HEK293 (cell line): ENCODE data around the gene MED20.

Source experiments
- HOXC10 ChIP-seq: sonication (generic); formaldehyde crosslinking; IDR thresholded peaks from 2 replicates; pipeline ENCODE4 v1.8.1; 2023; ENCODE audit warnings: mild to moderate bottlenecking, missing genetic modification reagents
- MEIS1 ChIP-seq: sonication (generic); formaldehyde crosslinking; IDR thresholded peaks from 2 replicates; pipeline ENCODE4 v1.8.1; 2022; ENCODE audit warnings: missing genetic modification reagents, mild to moderate bottlenecking, borderline replicate concordance
- SCRT1 ChIP-seq: fragments of 450-650 bp; formaldehyde crosslinking; IDR thresholded peaks from 2 replicates; pipeline ENCODE4 v1.5.1; 2016; ENCODE audit warnings: missing biosample characterization, missing genetic modification characterization, borderline replicate concordance
- ZBTB7A ChIP-seq: fragments of 450-650 bp; formaldehyde crosslinking; IDR thresholded peaks from 2 replicates; pipeline ENCODE4 v1.5.1; 2016; ENCODE audit warnings: low read depth, missing biosample characterization, missing genetic modification characterization
- ZNF214 ChIP-seq: fragments of 450-650 bp; formaldehyde crosslinking; IDR thresholded peaks from 2 replicates; pipeline ENCODE4 v1.5.1; 2017; ENCODE audit warnings: missing biosample characterization, mild to moderate bottlenecking, missing genetic modification characterization, borderline replicate concordance
- ZNF223 ChIP-seq: fragments of 450-650 bp; formaldehyde crosslinking; IDR thresholded peaks from 2 replicates; pipeline ENCODE4 v1.5.1; 2016; ENCODE audit warnings: missing biosample characterization, missing genetic modification characterization
- ZNF335 ChIP-seq: fragments of 450-650 bp; formaldehyde crosslinking; conservative IDR thresholded peaks from 2 replicates; pipeline ENCODE4 v1.5.1; 2016; ENCODE audit warnings: missing biosample characterization, missing genetic modification characterization
- ZNF341 ChIP-seq: fragments of 450-650 bp; formaldehyde crosslinking; IDR thresholded peaks from 2 replicates; pipeline ENCODE4; 2016; ENCODE audit warnings: low read depth, missing biosample characterization, missing genetic modification characterization
- ZNF366 ChIP-seq: fragments of 450-650 bp; formaldehyde crosslinking; conservative IDR thresholded peaks from 2 replicates; pipeline ENCODE4 v1.5.1; 2016; ENCODE audit warnings: missing biosample characterization, missing genetic modification characterization
- ZNF433 ChIP-seq: fragments of 450-650 bp; formaldehyde crosslinking; IDR thresholded peaks from 2 replicates; pipeline ENCODE4 v1.5.1; 2016; ENCODE audit warnings: missing biosample characterization, missing genetic modification characterization, low read depth
- ZNF510 ChIP-seq: fragments of 450-650 bp; formaldehyde crosslinking; IDR thresholded peaks from 2 replicates; pipeline ENCODE4 v1.5.1; 2018; ENCODE audit warnings: mild to moderate bottlenecking, missing genetic modification characterization, missing biosample characterization; ENCODE audit not compliant: insufficient replicate concordance
- ZNF544 ChIP-seq: fragments of 450-650 bp; formaldehyde crosslinking; IDR thresholded peaks from 2 replicates; pipeline ENCODE4 v1.5.0; 2017; ENCODE audit warnings: missing biosample characterization, missing genetic modification characterization
- ZNF548 ChIP-seq: fragments of 450-650 bp; formaldehyde crosslinking; IDR thresholded peaks from 2 replicates; pipeline ENCODE4 v1.5.1; 2016; ENCODE audit warnings: missing biosample characterization, missing genetic modification characterization
- ZNF558 ChIP-seq: fragments of 450-650 bp; formaldehyde crosslinking; IDR thresholded peaks from 2 replicates; pipeline ENCODE4 v1.5.1; 2016; ENCODE audit warnings: missing biosample characterization, missing genetic modification characterization
- ZNF621 ChIP-seq: fragments of 450-650 bp; formaldehyde crosslinking; IDR thresholded peaks from 2 replicates; pipeline ENCODE4 v1.5.1; 2017; ENCODE audit warnings: missing biosample characterization, missing genetic modification characterization
- ZNF654 ChIP-seq: fragments of 450-650 bp; formaldehyde crosslinking; IDR thresholded peaks from 2 replicates; pipeline ENCODE4 v1.5.1; 2016; ENCODE audit warnings: low read depth, missing biosample characterization, missing genetic modification characterization
- ZNF791 ChIP-seq: fragments of 450-650 bp; formaldehyde crosslinking; IDR thresholded peaks from 2 replicates; pipeline ENCODE4 v1.5.1; 2016; ENCODE audit warnings: missing biosample characterization, missing genetic modification characterization
- ZNF843 ChIP-seq: fragments of 450-650 bp; formaldehyde crosslinking; IDR thresholded peaks from 2 replicates; pipeline ENCODE4 v1.5.1; 2016; ENCODE audit warnings: missing biosample characterization, missing genetic modification characterization
- ZSCAN23 ChIP-seq: fragments of 450-650 bp; formaldehyde crosslinking; IDR thresholded peaks from 2 replicates; pipeline ENCODE4 v1.5.1; 2016; ENCODE audit warnings: missing biosample characterization, missing genetic modification characterization
- TF ChIP-seq, protein P1 (sequence below): fragments of 450-650 bp; formaldehyde crosslinking; IDR thresholded peaks from 2 replicates; pipeline ENCODE4 v1.5.1; 2016; ENCODE audit warnings: missing biosample characterization, missing genetic modification characterization
- TF ChIP-seq, protein P2 (sequence below): fragments of 450-650 bp; formaldehyde crosslinking; IDR thresholded peaks from 2 replicates; pipeline ENCODE4 v1.5.0; 2017; ENCODE audit warnings: missing biosample characterization, missing genetic modification characterization, borderline replicate concordance
- TF ChIP-seq, protein P3 (sequence below): fragments of 450-650 bp; formaldehyde crosslinking; IDR thresholded peaks from 2 replicates; pipeline ENCODE4 v1.5.1; 2016; ENCODE audit warnings: missing biosample characterization, missing genetic modification characterization, borderline replicate concordance
- TF ChIP-seq, protein P4 (sequence below): fragments of 450-650 bp; formaldehyde crosslinking; IDR thresholded peaks from 2 replicates; pipeline ENCODE4 v1.5.1; 2016; ENCODE audit warnings: missing biosample characterization, missing genetic modification characterization, borderline replicate concordance
- TF ChIP-seq, protein P5 (sequence below): fragments of 450-650 bp; formaldehyde crosslinking; IDR thresholded peaks from 2 replicates; pipeline ENCODE4 v1.5.1; 2016; ENCODE audit warnings: missing biosample characterization, missing genetic modification characterization

MED20 gene

DNA sequence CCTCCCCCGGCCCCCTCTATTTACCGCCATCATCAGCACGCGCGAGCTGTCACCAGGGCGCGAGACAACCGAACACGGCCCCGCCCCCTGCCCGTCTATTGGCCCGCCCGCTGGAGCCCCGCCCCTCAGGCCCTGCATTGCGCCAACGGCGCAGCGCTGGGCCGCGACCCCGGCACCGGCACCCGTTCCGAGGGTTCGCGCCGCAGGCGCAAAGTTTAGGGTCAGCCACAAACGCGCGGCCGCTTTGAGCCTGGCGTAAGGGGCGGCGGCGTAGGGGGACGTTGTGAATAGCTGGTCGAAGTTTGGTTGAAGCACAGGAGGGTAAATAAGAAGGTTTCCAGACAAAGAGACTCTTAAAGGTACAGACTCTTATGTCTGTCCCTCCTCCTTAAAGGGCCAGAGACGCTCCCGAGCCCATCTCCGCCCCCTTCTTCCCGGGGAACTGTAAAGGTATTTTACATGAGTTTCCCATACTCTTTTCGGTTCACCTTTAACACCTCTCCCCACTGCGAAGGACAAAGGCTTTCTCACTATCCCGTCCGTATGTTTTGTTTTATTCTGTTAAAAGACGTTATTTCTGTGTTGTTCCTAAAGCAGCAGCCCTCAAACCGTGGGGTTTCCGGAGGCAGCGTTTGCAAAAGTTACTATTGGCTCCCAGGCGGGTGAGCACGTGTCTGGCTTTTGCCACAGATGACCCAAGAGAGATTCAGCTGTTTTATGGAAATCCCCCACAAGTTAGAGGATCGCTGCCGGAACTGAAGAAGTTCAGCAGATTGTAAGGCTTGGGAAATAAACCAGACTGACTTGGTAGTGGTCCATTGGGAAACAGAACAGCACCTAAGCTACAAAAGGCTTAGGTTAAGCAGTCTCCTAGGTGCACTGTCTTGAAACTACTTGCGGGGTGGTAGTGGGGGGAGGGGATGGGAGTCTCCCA lies 25.4 kb downstream of the MED20 start, which contains the start of gene USP49 (continued):
- TF ChIP-seq, protein P1, sequence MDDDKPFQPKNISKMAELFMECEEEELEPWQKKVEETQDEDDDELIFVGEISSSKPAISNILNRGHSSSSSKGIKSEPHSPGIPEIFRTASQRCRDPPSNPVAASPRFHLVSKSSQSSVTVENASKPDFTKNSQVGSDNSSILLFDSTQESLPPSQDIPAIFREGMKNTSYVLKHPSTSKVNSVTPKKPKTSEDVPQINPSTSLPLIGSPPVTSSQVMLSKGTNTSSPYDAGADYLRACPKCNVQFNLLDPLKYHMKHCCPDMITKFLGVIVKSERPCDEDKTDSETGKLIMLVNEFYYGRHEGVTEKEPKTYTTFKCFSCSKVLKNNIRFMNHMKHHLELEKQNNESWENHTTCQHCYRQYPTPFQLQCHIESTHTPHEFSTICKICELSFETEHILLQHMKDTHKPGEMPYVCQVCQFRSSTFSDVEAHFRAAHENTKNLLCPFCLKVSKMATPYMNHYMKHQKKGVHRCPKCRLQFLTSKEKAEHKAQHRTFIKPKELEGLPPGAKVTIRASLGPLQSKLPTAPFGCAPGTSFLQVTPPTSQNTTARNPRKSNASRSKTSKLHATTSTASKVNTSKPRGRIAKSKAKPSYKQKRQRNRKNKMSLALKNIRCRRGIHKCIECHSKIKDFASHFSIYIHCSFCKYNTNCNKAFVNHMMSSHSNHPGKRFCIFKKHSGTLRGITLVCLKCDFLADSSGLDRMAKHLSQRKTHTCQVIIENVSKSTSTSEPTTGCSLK (tag by site-specific recombination), result no peak
- TF ChIP-seq SCRT1, result no peak
- no peak for TF ChIP-seq ZSCAN23
- TF ChIP-seq ZNF214, result no peak
- TF ChIP-seq HOXC10 (CRISPR knock-in tag), result 0 out of 2 replicates have a peak, but pooled peaks have one; percentile 0
- TF ChIP-seq ZNF433, result no peak
- TF ChIP-seq, protein P2, sequence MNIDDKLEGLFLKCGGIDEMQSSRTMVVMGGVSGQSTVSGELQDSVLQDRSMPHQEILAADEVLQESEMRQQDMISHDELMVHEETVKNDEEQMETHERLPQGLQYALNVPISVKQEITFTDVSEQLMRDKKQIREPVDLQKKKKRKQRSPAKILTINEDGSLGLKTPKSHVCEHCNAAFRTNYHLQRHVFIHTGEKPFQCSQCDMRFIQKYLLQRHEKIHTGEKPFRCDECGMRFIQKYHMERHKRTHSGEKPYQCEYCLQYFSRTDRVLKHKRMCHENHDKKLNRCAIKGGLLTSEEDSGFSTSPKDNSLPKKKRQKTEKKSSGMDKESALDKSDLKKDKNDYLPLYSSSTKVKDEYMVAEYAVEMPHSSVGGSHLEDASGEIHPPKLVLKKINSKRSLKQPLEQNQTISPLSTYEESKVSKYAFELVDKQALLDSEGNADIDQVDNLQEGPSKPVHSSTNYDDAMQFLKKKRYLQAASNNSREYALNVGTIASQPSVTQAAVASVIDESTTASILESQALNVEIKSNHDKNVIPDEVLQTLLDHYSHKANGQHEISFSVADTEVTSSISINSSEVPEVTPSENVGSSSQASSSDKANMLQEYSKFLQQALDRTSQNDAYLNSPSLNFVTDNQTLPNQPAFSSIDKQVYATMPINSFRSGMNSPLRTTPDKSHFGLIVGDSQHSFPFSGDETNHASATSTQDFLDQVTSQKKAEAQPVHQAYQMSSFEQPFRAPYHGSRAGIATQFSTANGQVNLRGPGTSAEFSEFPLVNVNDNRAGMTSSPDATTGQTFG (tag by site-specific recombination), result no peak
- no peak for TF ChIP-seq ZBTB7A
- TF ChIP-seq ZNF366 (tag by site-specific recombination), result no peak
- TF ChIP-seq ZNF223 (tag by site-specific recombination), result no peak
- peak; percentile 50 for TF ChIP-seq ZNF341 (tag by site-specific recombination)
- TF ChIP-seq, protein P3, sequence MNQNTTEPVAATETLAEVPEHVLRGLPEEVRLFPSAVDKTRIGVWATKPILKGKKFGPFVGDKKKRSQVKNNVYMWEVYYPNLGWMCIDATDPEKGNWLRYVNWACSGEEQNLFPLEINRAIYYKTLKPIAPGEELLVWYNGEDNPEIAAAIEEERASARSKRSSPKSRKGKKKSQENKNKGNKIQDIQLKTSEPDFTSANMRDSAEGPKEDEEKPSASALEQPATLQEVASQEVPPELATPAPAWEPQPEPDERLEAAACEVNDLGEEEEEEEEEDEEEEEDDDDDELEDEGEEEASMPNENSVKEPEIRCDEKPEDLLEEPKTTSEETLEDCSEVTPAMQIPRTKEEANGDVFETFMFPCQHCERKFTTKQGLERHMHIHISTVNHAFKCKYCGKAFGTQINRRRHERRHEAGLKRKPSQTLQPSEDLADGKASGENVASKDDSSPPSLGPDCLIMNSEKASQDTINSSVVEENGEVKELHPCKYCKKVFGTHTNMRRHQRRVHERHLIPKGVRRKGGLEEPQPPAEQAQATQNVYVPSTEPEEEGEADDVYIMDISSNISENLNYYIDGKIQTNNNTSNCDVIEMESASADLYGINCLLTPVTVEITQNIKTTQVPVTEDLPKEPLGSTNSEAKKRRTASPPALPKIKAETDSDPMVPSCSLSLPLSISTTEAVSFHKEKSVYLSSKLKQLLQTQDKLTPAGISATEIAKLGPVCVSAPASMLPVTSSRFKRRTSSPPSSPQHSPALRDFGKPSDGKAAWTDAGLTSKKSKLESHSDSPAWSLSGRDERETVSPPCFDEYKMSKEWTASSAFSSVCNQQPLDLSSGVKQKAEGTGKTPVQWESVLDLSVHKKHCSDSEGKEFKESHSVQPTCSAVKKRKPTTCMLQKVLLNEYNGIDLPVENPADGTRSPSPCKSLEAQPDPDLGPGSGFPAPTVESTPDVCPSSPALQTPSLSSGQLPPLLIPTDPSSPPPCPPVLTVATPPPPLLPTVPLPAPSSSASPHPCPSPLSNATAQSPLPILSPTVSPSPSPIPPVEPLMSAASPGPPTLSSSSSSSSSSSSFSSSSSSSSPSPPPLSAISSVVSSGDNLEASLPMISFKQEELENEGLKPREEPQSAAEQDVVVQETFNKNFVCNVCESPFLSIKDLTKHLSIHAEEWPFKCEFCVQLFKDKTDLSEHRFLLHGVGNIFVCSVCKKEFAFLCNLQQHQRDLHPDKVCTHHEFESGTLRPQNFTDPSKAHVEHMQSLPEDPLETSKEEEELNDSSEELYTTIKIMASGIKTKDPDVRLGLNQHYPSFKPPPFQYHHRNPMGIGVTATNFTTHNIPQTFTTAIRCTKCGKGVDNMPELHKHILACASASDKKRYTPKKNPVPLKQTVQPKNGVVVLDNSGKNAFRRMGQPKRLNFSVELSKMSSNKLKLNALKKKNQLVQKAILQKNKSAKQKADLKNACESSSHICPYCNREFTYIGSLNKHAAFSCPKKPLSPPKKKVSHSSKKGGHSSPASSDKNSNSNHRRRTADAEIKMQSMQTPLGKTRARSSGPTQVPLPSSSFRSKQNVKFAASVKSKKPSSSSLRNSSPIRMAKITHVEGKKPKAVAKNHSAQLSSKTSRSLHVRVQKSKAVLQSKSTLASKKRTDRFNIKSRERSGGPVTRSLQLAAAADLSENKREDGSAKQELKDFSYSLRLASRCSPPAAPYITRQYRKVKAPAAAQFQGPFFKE, result no peak
- peak; percentile 79 for TF ChIP-seq ZNF335 (tag by site-specific recombination)
- TF ChIP-seq ZNF510 (tag by site-specific recombination), result no peak
- TF ChIP-seq ZNF843, result no peak
- no peak for TF ChIP-seq ZNF654
- TF ChIP-seq ZNF544 (tag by site-specific recombination), result no peak
- no peak for TF ChIP-seq ZNF621
- TF ChIP-seq ZNF548 (tag by site-specific recombination), result no peak
- TF ChIP-seq, protein P4, sequence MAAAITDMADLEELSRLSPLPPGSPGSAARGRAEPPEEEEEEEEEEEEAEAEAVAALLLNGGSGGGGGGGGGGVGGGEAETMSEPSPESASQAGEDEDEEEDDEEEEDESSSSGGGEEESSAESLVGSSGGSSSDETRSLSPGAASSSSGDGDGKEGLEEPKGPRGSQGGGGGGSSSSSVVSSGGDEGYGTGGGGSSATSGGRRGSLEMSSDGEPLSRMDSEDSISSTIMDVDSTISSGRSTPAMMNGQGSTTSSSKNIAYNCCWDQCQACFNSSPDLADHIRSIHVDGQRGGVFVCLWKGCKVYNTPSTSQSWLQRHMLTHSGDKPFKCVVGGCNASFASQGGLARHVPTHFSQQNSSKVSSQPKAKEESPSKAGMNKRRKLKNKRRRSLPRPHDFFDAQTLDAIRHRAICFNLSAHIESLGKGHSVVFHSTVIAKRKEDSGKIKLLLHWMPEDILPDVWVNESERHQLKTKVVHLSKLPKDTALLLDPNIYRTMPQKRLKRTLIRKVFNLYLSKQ (tag by site-specific recombination), result no peak
- no peak for TF ChIP-seq ZNF558
- TF ChIP-seq, protein P5, sequence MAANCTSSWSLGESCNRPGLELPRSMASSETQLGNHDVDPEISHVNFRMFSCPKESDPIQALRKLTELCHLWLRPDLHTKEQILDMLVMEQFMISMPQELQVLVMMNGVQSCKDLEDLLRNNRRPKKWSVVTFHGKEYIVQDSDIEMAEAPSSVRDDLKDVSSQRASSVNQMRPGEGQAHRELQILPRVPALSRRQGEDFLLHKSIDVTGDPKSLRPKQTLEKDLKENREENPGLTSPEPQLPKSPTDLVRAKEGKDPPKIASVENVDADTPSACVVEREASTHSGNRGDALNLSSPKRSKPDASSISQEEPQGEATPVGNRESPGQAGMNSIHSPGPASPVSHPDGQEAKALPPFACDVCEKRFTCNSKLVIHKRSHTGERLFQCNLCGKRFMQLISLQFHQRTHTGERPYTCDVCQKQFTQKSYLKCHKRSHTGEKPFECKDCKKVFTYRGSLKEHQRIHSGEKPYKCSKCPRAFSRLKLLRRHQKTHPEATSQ (tag by site-specific recombination), result no peak
- no peak for TF ChIP-seq ZNF791 (tag by site-specific recombination)
- TF ChIP-seq MEIS1 (CRISPR knock-in tag), result no peak
